Measurements from ENCODE around the gene PSMD4.
"Not testable (repeated sequence)": the region's sequence is repeated elsewhere in the genome, so short reads cannot be mapped to it uniquely, and the experiment has no call there.

Gene PSMD4

GRCh38 chr1:151273924-151274466 is 19.5 kb downstream of the PSMD4 start:
- no peak for DNase-seq (ENCODE audit: low read depth in 2 of 2)

DNA sequence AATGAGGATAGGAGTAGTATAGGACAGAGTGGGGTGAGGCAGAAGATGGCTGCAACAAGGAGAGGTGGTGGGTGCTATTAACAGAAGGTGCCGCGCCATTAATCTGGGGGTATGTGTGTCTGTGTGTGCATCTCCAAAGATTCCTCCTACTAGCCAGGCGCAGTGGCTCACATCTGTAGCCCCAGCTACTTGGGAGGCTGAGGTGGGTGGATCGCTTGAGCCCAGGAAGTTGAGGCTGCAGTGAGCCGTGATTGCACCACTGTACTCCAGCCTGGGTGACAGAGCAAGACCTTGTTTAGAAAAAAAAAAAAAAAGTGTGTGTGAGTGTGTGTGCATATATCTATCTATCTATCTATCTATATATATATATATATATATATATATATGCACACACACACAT is 20.8 kb downstream of the PSMD4 start:
- DNase-seq (ENCODE audit: low read depth in 2 of 2) = not testable (repeated sequence)

GRCh38 chr1:151277249-151277648 is 22.7 kb downstream of the PSMD4 start:
- no peak for DNase-seq (ENCODE audit: low read depth in 2 of 2)

GRCh38 chr1:151281225-151281968 is 26.9 kb downstream of the PSMD4 start:
- peak; percentile 92 to 93 for DNase-seq (ENCODE audit: low read depth in 2 of 2)

DNA sequence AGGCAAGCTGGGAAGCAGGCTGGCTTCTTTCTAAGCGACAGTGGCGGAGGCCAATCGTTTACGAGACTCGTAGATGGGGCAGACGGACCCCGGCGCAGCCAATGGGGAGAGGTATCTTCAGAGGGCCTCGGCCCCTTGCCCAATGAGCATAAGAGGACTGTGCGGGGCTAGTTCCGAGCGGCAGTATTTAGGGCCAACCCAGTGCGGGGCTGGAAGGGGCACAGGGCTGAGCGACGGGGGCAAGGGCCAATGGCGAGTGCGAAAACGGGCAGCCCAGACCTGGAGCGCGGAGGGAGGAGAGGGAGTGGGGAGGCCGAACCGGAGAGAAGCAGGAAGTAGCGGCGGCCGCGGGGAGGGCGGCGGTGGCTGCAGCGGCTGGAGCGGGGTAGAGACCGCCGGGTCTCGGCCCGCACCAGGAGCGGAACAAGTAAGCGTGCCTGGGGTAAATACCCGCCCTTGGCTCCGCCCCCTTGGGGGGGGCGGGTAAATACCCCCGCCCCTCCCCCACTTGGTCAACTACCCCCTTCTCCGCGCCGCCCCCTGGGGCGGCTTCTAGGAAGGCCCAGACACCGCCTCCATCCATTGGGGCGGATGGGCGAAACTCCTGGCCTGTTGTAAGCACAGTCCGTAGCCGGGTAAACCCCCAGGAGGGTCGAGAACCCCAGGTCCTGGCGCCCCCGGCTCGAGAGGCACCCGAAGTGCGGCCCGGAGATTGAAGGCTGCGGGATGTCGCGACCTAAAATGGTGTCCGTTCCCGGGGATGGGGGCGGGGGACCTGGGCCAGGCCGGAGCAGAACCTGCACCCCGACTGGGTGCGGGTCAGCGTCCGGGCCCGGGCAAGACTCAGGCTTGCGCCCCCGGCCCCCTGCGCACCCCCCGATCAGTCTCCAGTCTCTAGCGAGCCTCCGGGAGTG is 27.7 kb downstream of the PSMD4 start, which contains the start of gene ZNF687:
ZNF687 (plus strand) TSS at position 331 of the 914 bp plus-strand sequence. CDS start 3,993 bp downstream, outside the sequence.
- peak; percentile 92 to 94 for DNase-seq (ENCODE audit: low read depth in 2 of 2)

DNA sequence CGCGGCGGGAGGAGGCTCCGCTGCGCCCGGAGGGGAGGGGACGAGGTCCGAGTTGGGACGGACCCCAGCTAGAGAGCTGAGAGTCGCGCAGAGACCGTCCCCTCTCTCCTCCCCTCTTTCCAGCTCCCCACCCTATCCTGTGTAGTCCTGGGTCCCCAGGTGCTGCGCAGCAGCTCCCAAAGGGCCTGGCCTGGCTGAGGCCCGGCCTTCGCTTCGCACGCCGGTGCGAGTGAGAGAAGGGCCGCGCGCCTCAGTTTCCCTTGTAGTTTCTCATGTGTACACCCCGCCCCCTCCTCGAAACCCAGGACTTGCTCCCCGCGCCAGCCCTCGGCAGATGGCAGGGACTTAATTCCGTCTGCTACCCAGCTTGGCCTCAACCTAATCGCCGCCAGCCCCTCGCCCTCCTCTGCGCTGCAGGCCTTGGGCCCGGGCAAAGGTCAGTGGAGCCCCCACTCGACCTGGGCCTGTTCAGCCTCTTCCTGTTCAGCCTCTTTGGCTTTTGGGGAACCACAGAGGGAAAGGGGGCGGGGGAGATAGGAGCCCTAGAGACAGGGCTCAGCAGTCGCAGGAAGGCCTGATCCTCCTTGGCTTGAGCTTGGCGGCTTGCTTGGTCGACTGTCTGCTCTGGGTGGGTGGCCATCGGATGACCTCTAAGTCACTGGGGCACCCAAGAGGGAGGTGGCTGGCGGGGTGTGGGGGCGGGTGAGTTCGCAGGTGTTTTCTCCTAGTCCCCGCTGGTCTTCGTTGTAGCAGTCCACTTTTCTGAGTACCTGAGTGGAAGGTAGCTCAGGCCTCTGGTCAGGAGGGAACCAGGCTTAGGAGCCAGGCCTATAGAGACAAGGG is 28.6 kb downstream of the PSMD4 start:
- no peak for DNase-seq (ENCODE audit: low read depth in 2 of 2)

GRCh38 chr1:151284013-151284577 is 29.6 kb downstream of the PSMD4 start:
- no peak for DNase-seq (ENCODE audit: low read depth in 2 of 2)

GRCh38 chr1:151286619-151287340 is 32.2 kb downstream of the PSMD4 start:
- no peak for DNase-seq (ENCODE audit: low read depth in 2 of 2)

GRCh38 chr1:151287341-151287699 is 32.8 kb downstream of the PSMD4 start:
- no peak for DNase-seq (ENCODE audit: low read depth in 2 of 2)

- DNase-seq (ENCODE audit: low read depth in 2 of 2) = no peak
Measured at GRCh38 chr1:151287767-151288500, 33.4 kb downstream of the PSMD4 start.

- DNase-seq (ENCODE audit: low read depth in 2 of 2) = no peak
Measured at GRCh38 chr1:151288502-151288901, 34.0 kb downstream of the PSMD4 start.

DNA sequence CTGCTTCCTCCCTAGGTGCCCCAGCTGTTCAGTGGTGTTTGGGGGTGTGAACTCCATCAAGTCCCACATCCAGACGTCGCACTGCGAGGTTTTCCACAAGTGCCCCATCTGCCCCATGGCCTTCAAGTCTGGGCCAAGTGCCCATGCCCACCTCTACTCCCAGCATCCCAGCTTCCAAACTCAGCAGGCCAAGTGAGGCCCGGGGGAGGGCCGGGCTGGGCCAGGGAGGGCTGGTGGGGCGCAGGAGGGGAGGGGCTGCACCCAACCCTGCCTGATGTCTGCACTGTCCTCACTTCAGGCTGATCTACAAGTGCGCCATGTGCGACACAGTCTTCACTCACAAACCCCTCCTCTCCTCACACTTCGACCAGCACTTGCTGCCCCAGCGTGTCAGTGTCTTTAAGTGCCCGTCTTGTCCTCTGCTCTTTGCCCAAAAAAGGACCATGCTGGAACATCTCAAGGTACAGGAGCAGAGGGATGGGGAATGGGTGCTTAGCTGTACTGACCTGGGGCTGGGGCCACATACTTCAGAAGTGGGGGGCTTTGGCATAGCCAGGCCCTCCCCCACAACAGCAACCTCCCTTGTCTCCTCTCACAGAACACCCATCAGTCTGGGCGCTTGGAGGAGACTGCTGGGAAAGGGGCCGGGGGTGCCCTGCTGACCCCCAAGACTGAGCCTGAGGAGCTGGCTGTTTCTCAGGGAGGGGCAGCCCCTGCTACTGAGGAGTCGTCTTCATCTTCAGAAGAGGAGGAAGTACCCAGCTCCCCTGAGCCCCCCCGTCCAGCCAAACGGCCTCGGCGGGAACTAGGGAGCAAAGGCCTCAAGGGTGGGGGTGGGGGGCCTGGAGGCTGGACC is 34.8 kb downstream of the PSMD4 start:
- no peak for DNase-seq (ENCODE audit: low read depth in 2 of 2)

GRCh38 chr1:151289991-151290708 is 35.6 kb downstream of the PSMD4 start:
- no peak for DNase-seq (ENCODE audit: low read depth in 2 of 2)

DNA sequence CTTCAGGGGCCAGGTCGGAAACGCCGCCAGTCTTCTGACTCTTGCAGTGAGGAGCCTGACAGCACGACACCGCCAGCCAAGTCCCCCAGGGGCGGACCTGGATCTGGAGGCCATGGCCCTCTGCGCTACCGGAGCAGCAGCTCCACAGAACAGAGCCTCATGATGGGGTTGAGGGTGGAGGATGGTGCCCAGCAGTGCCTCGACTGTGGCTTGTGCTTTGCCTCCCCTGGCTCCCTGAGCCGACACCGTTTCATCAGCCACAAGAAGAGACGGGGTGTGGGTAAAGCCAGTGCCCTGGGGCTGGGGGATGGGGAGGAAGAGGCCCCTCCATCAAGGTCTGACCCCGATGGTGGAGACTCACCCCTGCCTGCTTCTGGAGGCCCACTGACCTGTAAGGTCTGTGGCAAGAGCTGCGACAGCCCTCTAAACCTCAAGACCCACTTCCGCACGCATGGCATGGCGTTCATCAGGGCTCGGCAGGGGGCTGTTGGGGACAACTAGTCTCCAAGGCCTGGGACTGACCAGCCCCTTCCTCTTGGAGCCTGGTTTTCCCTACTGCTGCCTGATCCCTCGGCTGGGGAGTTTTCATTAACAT is 36.3 kb downstream of the PSMD4 start:
- DNase-seq (ENCODE audit: low read depth in 2 of 2) = no peak

DNA sequence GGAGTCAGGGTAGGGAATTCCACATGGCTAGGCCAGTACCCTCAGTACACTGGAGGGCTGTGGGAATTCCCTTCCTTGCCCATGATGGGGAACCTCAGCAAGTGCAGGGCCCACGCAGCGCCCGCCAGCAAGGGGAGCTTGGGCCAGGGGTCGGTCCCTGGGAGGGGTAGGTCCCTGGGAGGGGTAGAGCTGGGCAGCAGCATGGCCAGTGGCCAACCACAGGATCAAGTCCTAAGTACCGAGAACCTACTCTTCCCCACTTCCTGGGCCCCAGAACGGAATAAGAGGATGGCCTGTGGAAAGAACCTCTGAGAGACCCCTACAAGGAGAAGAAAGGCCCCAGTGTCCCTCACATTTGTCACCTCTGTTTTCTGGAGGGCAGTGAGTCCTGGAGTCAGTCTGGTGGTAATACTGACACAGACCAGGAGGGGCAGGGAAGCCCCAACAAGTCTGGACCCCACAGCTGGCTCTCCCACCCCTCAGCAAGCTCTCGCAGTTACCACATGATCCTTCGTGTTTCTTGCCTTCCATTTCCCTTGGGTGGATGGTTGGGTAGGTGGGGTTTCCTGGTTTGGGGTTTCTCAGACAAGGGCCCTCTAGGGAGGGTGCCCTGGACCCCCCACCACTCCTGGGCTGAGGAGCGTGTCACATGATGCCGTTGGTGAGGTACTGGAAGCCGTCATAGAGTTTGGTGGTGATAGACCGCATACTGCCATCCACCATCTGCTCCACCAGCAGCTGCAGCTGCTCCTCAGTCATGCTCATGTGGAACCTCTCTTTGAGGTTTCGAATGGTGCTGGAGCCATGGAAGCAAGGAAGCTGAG is 37.9 kb downstream of the PSMD4 start:
- no peak for DNase-seq (ENCODE audit: low read depth in 2 of 2)

GRCh38 chr1:151293093-151293492 is 38.6 kb downstream of the PSMD4 start:
- DNase-seq (ENCODE audit: low read depth in 2 of 2) = no peak

Data from stimulated activated CD8-positive, alpha-beta memory T cell treated with anti-CD3 and anti-CD28 coated beads, Interleukin-7, amount 100 ng/mL, for 1 hour (primary cell).